IPS-11a (cell line): Measurements from ENCODE around the gene CNOT4.

ENCODE experiments used
- H3K4me3 ChIP-seq: one replicate; pipeline ENCODE4 v1.5.1; 2013; ENCODE audit warnings: low read depth, low read length, control low read depth

The CNOT4 gene

GRCh38 chr7:135509839-135510591, at the start of gene CNOT4:
Gene CNOT4, minus strand, starts transcription at chr7:135510102. Its CDS starts 71,771 bp downstream, at chr7:135438331.
- H3K4me3 ChIP-seq = peak within 1 kb of the TSS; percentile 97

- peak overlapping the region; percentile 98 for H3K4me3 ChIP-seq
These were observed 49.0 kb upstream of the CNOT4 start for GRCh38 chr7:135558881-135559280.

- peak overlapping the region; percentile 98 for H3K4me3 ChIP-seq
These were observed 48.5 kb upstream of the CNOT4 start for GRCh38 chr7:135558337-135558767.

GRCh38 chr7:135557455-135558336, 47.8 kb upstream of the CNOT4 start, which contains the start of gene NUP205:
Gene NUP205, plus strand, starts transcription at chr7:135557917. Its CDS starts 28 bp downstream, at chr7:135557945.
- peak within 1 kb of the TSS; percentile 98 for H3K4me3 ChIP-seq

GRCh38 chr7:135553346-135553745, 43.4 kb upstream of the CNOT4 start:
- H3K4me3 ChIP-seq = no peak overlapping the region

GRCh38 chr7:135552148-135552547, 42.2 kb upstream of the CNOT4 start:
- no peak overlapping the region for H3K4me3 ChIP-seq

- no peak overlapping the region for H3K4me3 ChIP-seq
These were observed 40.3 kb upstream of the CNOT4 start for GRCh38 chr7:135550196-135550595.

- H3K4me3 ChIP-seq = no peak overlapping the region
These were observed 31.1 kb upstream of the CNOT4 start for GRCh38 chr7:135541029-135541428.

- H3K4me3 ChIP-seq = no peak overlapping the region
These were observed 29.7 kb upstream of the CNOT4 start for GRCh38 chr7:135539629-135540028.

- no peak overlapping the region for H3K4me3 ChIP-seq
These were observed 28.5 kb upstream of the CNOT4 start for GRCh38 chr7:135538376-135538775.

- no peak overlapping the region for H3K4me3 ChIP-seq
These were observed 28.0 kb upstream of the CNOT4 start for GRCh38 chr7:135537905-135538304.

GRCh38 chr7:135537453-135537852, 27.6 kb upstream of the CNOT4 start:
- no peak overlapping the region for H3K4me3 ChIP-seq

- H3K4me3 ChIP-seq = no peak overlapping the region
These were observed 26.2 kb upstream of the CNOT4 start for GRCh38 chr7:135536150-135536549.

GRCh38 chr7:135527025-135527424, 17.1 kb upstream of the CNOT4 start:
- no peak overlapping the region for H3K4me3 ChIP-seq

- H3K4me3 ChIP-seq = no peak overlapping the region
These were observed 15.5 kb upstream of the CNOT4 start for GRCh38 chr7:135525426-135525825.

GRCh38 chr7:135523146-135523545, 13.2 kb upstream of the CNOT4 start:
- H3K4me3 ChIP-seq = no peak overlapping the region

- H3K4me3 ChIP-seq = no peak overlapping the region
These were observed 12.6 kb upstream of the CNOT4 start for GRCh38 chr7:135522509-135522908.

- no peak overlapping the region for H3K4me3 ChIP-seq
These were observed 10.0 kb upstream of the CNOT4 start for GRCh38 chr7:135519871-135520270.

- no peak overlapping the region for H3K4me3 ChIP-seq
These were observed 9.4 kb upstream of the CNOT4 start for GRCh38 chr7:135519233-135519688.

- H3K4me3 ChIP-seq = no peak overlapping the region
These were observed 8.8 kb upstream of the CNOT4 start for GRCh38 chr7:135518748-135519147.

- H3K4me3 ChIP-seq = no peak overlapping the region
These were observed 7.2 kb upstream of the CNOT4 start for GRCh38 chr7:135517060-135517459.

- H3K4me3 ChIP-seq = no peak overlapping the region
These were observed 5.0 kb upstream of the CNOT4 start for GRCh38 chr7:135514856-135515255.
